ENCODE results near the gene ZNF83.
"Not testable (repeated sequence)": the region's sequence is repeated elsewhere in the genome, so short reads cannot be mapped to it uniquely, and the experiment has no call there.

Gene ZNF83

DNA sequence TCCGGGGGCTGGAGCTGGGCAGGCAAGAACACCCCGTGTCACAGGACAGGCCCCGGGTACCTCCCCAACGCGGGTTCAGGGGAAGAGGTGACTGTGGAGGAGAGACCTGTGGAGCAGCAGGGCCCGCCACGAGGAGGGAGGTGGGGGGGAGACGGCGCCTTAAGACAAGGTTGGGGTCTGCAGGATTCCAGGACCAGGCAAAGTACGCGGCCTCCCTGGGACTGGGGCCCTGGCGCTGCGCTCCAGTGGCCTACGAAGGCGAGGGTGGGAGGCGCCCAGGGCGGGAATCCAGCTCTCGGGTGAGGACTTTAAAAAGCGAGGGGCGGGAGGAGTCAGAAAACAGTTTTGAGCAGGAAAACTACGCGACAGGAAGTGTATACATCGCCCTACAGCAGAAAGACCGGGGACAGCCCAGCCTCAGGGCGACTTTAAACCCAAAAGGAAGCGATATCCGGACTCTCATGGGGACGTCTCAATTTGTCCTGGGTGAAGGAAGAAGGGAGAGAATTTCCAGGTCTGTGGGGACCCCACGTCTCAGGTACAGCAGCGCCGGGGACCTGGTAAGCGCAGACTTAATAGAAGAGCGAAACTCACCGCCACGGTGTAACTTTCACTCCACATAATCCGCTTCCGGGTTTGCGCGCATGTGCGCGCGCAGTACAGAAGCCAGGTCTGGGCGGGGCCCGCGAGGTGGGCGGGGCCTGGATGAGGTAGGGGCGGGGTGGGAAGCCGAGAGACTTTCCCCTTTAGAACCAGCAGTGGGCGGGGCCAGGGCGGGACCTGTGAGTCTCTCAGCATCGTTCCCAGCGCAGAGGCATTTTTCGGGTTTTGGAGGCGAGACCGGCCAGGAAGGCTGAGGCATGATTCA is at the start of gene ZNF83:
Gene ZNF83 (minus strand): TSS at position 638 of the 868 bp plus-strand sequence.
- DNase-seq: peak; percentile 95 to 98

DNA sequence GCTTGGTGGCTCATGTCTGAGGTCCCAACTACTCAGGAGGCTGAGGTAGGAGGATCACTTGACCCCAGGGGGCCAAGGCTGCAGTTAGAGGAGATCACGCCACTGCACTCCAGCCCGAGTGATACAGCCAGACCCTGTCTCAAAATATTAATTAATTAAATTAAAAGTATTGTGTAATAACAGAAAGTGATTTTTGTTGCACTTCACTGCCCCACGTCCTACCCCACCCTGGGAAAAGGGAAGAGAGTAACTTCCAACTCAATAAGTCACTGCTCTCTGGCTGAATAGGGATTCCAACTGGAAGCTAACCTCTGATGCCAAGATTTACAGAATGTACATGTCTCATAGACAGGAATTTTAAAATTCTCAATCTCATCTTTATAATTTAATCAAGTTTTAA is 49.5 kb upstream of the ZNF83 start:
- no peak for DNase-seq

DNA sequence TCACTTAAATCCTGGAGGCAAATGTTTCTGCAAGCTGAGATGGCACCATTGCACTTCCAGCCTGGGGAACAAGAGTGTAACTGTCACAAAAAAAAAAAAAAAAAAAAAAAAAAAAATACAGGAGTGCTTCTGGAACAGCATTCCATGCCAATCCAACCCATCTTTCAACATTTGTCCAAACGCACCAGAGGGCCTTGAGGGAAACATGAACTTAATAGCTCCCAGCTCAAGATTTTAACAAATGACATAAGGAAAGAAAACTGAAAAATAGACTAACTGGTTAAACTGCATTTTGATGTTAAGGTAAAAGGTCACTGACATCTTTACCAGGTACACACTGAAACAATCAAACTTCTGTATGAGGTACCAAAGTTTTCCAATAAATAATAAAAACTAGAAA is 47.7 kb upstream of the ZNF83 start:
- no peak for DNase-seq

DNA sequence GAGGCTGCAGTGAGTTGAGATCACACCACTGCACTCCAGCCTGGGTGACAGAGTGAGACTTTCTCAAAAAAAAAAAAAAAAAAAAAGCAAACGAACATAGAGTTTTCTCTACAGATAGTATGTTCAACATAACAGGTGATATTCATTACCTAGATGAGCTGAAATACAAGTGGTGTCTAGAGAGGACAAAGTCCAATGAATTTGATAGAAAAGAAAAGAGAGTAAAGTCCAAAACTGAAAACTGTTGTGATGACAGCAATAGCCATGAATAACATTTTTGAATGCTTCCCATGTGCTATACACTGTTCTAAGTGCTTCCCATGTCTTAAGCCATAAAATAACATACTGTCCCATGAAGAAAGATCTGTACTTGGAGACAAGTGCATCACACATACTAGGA is 43.1 kb upstream of the ZNF83 start:
- DNase-seq: not testable (repeated sequence)

DNA sequence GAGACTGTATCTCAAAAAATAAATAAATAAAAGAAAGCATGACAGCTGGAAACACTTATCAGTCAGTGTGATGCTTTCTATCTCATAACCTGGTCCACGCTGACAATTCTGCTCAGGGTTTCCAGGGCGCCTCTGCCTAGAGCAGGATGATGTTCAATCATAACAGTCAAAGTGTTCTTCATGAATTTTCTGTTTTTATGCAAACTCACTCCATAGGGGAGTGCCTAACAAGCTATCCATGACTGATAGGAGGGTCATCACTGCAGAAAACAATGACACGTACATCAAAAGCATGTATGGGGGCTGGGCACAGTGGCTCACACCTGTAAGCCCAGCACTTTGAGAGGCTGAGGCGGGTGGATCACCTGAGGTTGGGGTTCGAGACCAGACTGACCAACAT is 41.4 kb upstream of the ZNF83 start:
- DNase-seq: no peak

DNA sequence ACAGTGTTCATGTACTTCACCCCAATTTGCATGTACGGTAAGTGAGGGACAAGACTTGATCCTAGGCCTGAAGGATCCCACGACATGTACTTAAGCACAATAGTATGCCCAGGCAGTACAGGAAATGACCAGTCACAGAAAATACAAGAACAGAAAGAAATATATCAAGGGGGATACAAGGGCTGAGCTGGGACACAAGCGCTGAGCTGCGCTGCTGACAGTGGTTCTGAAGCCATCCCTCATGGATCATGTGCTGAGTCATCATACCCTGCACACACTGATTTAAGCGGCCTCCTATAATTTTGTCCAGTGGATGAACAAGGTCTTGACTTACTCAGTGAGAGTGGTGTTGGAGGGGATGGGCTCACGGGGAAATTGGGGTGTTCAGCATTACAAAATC is 37.1 kb upstream of the ZNF83 start:
- DNase-seq: not testable (repeated sequence)

DNA sequence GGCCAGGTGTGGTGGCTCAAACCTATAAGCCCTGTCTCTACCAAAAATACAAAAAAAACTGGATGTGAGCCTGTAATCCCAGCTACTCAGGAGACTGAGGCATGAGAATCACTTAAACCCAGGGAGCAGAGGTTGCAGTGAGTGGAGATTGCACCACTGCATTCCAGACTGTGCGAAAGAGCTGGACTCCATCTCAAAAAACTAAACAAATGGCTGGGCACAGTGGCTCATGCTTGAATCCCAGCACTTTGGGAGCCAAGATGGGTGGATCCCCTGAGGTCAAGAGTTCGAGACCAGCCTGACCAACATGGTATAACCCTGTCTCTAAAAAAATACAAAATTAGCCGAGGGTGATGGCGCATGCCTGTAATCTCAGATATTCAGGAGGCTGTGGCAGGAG is 34.9 kb upstream of the ZNF83 start:
- no peak for DNase-seq

DNA sequence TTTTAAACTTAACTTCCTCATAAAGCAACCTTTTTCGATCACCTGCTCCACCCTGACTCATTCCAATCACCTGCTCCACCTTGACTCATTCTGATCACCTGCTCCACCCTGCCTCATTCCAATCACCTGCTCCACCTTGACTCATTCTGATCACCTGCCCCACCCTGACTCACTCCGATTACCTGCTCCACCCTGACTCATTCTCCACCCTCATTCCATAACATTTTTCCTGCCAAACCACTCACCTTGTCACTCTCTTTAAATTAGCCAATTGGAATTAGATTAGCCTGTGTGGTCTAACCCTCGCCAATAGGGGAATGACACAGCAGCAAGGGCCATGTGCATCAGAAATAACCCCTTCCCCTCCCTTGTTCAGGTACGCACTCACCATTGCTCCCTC is 31.9 kb upstream of the ZNF83 start:
- no peak for DNase-seq

DNA sequence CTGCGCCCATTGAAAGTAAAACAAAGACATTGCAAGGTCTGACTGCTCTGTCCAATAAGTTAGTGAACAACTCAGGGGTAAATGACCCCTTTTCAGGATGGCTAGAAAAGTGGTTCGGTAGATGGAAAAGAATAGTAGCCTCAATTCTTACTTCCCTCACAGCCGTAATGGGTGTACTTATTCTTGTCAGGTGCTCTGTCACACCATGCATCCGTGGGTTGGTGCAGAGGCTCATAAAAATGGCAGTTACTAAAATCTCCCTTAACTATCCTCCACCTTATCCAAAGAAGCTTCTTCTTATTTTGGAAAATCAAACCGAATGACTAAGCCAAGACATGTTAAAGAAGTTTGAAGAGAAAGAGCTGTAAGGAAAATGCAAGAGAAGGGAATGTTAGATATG is 31.4 kb upstream of the ZNF83 start:
- DNase-seq: no peak

DNA sequence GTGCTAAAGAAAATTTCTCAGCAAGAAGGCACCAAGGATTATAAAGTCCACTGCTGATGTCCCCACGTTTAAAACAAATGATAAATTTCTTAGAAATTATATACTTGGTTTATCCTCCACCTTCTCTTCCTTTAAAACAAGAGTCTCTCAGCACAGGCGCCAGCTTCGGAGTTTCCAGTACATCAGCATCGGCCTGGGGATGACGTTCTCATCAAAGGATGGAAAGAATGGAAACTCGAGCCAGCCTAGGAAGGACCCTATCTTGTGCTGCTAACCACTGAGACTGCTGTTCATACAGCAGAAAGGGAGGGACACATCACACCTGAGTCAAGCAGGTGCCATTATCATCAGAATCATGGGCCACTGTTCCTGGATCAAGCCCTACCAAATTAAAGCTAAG is 29.8 kb upstream of the ZNF83 start:
- no peak for DNase-seq

DNA sequence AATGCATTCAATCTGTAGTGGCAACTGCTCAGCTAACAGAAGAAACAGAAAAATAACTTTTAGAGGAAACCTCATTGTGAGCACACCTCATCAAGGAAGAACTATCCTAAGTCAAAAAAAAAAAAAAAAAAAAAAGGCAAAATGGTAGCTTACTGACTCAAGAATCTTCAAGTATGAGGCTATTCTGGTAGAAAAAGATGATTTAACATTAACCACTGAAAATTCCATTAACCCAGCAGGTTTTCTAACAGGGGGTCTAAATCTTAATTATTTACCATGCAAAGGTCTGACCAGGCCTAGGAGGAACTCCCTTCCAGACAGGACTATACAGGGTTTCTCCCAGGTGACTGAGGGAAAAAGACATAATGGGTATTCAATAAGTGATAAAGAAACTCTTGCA is 28.4 kb upstream of the ZNF83 start:
- no peak for DNase-seq

DNA sequence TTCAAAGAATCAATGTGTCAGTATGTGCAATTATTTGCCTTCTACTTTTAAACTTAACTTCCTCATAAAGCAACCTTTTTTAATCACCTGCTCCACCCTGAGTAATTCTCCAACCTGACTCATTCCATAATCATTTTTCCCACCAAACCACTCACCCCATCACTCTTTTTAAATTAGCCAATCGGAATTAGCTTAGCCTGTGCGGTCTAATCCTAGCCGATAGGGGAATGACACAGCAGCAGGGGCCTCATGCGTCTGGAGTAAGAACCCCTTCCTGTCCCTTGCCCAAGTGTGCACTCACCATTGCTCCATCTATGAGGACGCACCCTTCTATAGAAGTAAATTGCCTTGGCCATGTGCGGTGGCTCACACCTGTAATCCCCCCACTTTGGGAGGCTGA is 27.4 kb upstream of the ZNF83 start:
- no peak for DNase-seq

DNA sequence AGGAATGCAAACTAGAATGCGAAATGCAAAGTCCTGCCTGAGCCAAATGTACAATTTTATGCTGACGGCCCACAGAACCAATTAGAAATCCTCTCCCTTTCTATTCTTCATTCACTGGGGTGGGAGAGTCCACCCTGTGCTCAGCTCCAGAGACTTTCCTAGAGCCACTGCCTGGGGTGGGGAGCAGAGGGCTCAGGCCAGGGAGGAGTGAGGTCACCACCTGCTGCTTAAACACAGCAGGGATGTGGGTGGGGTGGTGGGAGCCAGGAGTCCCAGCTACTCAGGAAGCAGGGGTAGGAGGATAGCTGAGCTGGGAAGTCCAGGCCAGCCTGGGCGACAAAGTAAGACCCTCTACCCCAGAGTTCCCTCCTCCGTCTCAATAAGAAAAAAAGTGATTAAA is 26.9 kb upstream of the ZNF83 start:
- DNase-seq: no peak

DNA sequence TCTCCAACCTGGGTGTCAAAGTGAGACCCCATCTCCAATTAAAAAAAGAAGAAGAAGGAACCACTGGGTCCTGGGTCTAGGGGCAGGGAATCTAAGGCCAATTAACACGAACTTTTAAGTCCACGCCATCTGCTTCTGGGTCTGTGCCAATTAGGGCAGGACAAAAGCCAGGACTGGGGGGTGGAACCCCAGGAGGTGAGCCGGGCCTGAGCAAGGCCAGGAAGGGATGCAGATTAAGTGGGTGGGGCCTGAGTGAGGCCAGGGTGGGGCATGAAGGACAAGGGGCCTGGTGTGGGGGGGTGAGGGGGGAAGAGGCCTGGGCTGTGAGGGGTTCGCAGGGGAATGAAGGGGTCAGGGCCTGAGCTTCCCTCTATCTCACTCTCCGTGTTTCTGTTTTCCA is 26.3 kb upstream of the ZNF83 start:
- DNase-seq: no peak

DNA sequence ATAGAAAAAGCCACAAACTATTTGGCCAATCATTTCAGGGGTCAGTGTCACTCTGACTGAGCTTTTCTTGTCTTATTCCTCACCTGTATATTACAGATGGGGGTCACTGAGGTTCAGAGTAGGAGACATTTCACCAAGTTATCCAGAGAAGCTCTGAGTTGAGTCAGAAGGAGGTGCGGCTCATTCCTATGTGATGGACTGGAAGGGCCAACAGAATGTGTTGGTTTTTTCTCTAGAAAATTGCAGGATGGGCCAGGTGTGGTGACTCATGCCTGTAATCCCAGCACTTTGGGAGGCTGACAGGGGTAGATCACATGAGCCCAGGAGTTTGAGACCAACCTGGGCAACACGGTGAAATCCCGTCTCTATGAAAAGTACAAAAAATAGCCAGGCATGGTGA is 24.5 kb upstream of the ZNF83 start:
- DNase-seq: no peak

DNA sequence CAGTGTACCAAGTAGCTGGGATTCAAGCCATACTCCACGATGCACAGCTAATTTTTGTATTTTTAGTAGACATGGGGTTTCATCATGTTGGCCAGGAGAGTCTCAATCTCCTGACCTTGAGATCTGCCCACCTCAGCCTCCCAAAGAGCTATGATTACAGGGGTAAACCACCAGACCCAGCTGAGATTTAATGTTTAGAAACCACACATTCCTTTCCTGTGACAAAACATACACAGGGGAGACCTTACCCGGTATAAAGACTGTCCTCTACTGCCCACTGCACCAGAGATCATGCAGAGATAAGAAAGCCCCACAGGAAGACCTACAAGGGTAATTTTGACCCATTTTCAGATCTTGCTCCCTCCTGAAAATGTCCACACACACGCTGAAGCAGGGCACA is 22.8 kb upstream of the ZNF83 start:
- no peak for DNase-seq

DNA sequence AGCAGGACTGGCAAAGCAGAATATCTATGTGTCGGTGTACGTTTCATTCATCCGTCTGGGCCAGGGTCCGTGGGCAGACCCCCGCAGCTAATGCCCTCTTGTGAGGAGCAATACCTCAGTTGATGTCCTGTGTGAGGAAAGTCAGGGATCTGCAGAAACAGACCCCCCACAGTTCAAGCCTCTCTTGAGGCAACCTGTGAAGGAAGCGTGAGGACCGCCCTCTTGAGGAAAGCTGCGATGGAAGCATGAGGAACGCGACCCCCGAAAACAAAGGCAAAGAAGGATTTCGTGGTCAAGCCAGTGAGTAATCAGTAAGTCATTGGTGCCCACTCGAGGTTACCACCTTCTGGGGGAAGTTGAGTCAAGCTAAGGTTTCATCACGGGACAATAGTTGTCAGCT is 20.9 kb upstream of the ZNF83 start:
- DNase-seq: no peak

DNA sequence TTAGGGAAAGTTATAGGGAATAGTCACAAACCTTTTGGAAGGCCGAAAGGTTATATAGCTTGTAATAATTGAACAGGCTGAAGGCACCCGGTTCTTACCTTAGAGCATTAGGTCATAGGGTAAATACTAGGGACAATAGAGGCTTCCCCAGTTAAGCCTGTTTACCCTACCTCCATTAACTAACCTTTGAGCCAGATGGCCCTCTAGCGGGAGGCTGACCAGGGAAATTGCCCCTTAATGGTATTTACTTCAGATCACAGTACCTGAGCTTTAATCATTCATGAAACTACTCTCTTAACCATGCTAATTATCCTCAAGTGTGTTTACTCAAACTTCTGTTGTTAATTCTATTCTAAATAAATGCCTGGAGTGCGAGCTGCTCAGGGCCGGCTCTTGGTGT is 20.4 kb upstream of the ZNF83 start:
- DNase-seq: no peak

DNA sequence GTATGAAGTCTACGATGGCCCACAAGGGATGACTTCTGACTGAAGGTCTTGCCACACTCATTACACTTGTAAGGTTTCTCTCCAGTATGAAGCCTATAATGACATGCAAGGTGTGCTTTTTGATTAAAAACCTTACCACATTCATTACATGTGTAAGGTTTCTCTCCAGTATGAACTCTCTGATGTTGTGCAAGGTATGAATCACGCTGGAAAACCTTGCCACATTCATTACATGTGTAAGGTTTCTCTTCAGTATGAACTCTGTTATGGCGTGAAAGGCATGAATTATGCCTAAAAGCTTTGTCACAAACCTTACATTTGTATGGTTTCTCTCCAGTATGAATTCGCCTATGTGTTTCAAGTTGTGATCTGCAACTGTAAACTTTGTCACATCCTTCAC is 15.0 kb upstream of the ZNF83 start:
- DNase-seq: no peak

DNA sequence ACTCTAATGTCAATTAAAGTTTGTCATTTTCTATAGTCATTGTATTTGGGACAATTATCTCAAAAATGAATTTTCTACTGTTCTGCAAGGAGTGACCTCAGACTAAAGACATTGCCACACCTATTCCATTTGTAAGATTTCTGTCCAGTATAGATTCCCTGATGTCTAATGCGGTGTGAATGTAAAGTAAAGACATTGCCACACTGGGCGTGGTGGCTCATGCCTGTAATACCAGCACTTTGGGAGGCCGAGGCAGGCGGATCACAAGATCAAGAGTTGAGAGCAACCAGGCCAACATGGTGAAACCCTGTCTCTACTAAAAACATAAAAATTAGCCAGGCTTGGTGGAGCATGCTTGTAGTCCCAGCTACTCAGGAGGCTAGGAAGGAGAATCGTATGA is 13.8 kb upstream of the ZNF83 start:
- DNase-seq: no peak

DNA sequence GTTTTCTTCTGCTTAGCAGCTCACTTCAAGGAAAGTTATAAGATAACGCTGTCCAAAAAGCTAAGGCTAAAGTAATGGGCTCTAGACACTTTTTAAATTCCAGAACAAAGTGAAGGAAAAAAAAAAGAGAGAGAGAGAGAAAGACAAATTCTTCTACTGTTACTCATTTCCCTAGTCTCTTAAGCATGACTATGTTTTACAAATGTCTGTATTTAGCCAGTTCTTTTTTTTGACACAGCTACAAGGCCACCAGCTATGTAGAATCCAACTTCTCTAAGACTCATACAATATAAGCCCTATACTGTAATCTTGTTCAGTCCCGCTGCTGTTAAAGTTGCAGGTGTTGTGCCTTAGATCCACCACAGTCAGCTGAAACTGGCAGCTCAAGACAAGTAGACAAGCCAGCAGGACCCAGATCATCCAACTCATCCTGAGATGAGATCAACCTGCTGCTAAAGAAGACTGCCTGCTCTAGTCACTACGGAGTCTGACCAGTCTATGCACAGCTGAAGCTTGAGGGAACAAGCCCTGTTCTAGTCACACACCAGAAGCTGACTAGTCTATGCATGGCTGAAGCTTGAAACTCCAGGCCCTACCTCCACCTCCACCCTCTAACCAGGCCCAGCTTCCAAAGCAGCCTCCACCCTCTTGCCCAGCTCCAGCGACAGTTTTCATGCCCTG is 10.3 kb upstream of the ZNF83 start:
- no peak for DNase-seq

DNA sequence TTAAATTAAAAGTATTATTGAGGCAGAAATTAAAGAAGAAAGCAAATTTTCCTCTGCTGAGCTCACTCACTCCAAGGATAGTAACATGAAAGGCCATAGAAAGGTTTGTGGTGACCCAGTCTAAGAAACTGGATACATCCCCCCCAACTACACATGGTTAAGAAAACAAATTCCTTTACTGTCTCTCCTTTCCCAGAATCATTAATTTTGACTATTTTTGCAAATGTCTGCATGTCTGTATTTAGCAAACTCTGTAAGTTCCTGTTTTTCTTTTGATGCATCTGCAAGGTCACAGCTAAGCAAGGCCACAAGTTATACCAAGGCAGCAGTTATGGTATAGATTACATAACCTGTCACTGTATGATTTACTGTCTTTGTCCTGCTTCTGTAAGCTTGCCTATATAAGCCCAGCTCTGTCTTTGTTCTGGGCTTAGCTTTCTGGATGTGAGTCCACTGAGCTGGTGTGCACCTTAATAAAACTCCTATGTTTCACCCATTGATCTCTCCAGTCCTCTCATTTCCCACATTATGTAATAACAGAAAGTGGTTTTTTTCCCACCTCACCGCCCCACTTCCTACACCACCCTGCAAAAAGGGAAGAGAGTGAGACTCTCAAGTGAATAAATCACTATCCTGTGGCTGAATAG is 8.5 kb upstream of the ZNF83 start:
- no peak for DNase-seq

DNA sequence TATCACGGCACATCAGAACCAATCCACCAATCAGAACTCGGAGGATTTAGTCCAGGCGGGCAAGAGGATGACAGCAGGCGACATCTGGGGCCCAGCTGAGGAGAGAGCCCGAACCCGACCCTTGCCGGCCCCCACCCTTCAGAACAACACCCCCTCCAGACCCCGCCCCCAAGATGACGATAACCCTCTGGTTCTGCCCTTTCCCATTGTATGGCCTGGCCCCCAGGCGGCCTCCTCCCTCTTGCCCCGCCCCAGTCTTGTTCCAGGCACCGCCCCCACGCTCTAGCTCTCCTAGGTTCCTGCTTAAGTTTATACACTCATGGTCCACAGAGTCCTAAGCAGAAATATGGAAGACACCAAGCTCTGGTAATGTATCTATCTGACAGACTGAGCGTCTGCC is 2.8 kb upstream of the ZNF83 start:
- no peak for DNase-seq

DNA sequence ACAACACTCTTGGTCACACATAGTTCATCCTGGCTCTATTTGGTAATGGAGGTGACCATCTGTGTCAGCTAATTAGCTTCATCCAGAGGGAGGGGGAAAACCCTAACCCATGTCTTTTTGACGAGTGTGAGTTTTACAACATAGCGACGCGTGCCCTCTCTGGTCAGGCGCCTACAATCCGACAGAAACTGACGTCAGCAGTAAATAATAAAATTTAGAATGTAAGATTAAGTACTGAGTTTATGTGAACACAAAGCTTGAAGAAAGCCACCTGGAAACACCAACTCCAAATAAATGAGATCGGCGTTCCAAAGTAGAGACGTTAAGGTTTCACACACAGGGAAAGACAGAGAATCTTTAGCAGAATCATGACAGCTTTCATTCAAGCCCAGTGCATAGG is 1.8 kb upstream of the ZNF83 start:
- no peak for DNase-seq

All from CD4-positive, alpha-beta T cell treated with Interleukin-1 beta for 1 hour (primary cell).